Measurements from ENCODE around the gene UMAD1.
A peak's percentile ranks its signal among the peaks of the same experiment; 100 is the strongest.
"Not testable (repeated sequence)": the region's sequence is repeated elsewhere in the genome, so short reads cannot be mapped to it uniquely, and the experiment has no call there.

UMAD1 gene

DNA sequence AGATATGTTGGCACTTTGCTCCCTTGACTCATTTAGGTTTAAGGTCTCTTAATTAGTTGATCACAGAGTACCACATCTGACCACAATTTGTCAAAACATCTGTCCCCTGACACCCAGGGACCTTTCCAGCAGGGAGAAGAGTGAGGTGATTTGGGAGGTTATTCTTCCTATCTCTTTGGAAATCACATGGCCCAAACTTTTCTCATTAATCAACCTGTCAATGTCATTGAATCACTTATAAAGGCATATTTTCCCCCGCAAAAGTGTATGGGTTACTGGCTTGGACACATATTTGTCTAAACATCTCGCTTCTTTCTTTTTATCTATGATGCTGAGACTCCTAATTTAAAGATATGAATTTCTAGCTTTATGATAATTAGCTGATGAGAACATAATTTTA, 170.3 kb downstream of the UMAD1 start:
- FAIRE-seq (no peak), DNase-seq (ENCODE audit: insufficient read length) (no peak)

DNA sequence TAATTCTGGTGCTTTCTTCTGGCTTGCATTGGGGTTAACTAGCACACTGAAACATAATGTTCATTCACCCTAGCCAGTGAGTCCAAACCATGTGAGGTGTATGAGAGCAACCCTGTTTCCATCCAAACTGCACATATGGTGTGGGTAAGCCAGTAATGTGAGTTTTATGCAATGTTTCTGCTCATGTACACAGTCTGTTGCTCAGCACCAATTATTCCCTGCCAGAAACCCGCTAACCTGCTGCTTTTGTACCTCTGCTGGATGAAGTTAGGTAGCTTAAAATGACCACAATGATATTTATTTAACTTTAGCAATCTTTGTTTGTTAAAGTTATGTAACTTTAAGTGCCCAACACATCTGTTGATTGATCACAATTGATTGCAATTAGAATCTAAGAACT, 171.6 kb downstream of the UMAD1 start:
- FAIRE-seq (no peak), DNase-seq (ENCODE audit: insufficient read length) (no peak)

More for the DNA sequence above, 170.3 kb downstream of the UMAD1 start:
- no peak for TF ChIP-seq POLR2A (IDR thresholded peaks at IDR 0.05; ENCODE audit: low read depth, low read length)
- TF ChIP-seq POLR2AphosphoS5 (IDR thresholded peaks at IDR 0.05; ENCODE audit: low read depth, low read length) = no peak
- no peak for TF ChIP-seq TAF1 (IDR thresholded peaks at IDR 0.05; ENCODE audit: borderline replicate concordance, low read depth, low read length)

DNA sequence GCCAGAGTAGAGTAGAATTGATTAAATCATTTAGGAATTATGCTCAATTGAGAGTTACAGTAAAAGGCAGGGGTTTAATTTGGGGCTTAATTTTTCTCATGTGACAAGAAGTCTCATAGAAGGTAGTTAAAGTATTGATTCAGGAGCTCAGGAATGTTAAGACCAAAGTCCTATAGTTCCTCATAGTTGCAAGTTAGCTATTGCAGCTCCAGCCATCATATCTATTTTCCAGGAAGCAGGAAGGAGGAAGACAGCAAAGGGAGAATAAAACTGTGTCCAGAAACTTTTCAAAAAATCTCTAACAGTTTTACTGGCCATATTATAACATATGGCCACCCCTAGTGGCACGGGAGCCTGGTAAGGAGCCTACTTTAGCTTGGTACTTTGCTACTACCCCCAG, 174.8 kb downstream of the UMAD1 start:
- no peak for FAIRE-seq
- TF ChIP-seq TAF1 (IDR thresholded peaks at IDR 0.05; ENCODE audit: borderline replicate concordance, low read depth, low read length) = no peak
- no peak for TF ChIP-seq POLR2AphosphoS5 (IDR thresholded peaks at IDR 0.05; ENCODE audit: low read depth, low read length)
- no peak for DNase-seq (ENCODE audit: insufficient read length)

More for the DNA sequence above, 171.6 kb downstream of the UMAD1 start:
- no peak for TF ChIP-seq POLR2A (IDR thresholded peaks at IDR 0.05; ENCODE audit: low read depth, low read length)
- no peak for TF ChIP-seq POLR2AphosphoS5 (IDR thresholded peaks at IDR 0.05; ENCODE audit: low read depth, low read length)
- no peak for TF ChIP-seq TAF1 (IDR thresholded peaks at IDR 0.05; ENCODE audit: borderline replicate concordance, low read depth, low read length)

DNA sequence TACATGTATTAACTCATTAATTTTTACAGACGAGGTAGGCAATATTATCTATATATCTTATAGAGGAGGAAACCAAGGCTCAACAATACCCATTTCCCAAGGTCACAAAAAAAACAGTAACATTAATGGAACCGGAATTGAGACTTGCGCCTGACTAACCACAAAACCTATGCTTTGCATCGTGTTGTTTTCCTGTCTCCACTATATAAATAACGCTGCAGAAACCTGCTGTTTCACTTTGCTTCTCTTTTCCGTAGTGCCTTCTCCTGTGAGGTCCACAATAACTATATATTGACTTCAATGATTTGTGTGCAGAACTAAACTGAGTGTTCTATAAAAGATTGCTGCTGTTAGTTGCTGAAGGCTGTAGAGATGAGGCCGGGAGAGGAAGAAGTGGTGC, 175.5 kb downstream of the UMAD1 start:
- peak; percentile 86 for FAIRE-seq
- TF ChIP-seq TAF1 (IDR thresholded peaks at IDR 0.05; ENCODE audit: borderline replicate concordance, low read depth, low read length) (no peak), POLR2A (IDR thresholded peaks at IDR 0.05; ENCODE audit: low read depth, low read length) (no peak), POLR2AphosphoS5 (IDR thresholded peaks at IDR 0.05; ENCODE audit: low read depth, low read length) (no peak)
- DNase-seq (ENCODE audit: insufficient read length) = peak; percentile 6

DNA sequence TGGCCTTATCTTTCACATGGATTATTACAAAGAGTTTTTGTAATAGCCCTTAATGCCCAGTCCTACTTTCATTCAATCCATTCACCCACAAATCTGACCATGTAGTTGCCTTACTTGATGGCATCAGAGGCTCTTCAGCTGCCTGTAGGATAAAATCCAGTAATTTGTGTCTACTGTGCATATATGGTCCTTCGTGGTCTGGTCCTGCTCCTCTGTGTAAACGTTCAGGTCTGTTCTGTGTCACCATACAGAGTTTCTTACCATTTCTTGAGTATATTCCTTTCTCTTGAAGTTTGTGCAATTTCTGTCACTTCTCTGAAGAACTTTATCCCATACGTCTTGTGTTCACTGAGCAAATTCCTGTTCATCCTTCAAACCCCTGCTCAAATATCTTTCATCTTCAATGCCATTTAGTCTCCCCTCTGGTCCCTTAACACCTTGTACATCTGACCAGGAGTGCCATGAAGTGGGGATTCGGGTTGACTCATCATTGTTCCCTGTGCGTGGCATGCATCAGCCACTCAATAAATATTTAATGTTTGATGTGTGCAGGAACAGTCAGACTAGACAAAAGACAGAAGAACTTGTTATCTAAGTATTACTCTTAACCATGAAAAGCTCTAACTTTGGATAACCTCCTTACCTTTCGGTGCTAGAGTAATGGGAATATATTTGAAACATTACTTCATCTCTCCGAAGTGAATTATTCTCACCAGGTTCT, 176.4 kb downstream of the UMAD1 start:
- TF ChIP-seq POLR2A (IDR thresholded peaks at IDR 0.05; ENCODE audit: low read depth, low read length) = no peak
- no peak for TF ChIP-seq TAF1 (IDR thresholded peaks at IDR 0.05; ENCODE audit: borderline replicate concordance, low read depth, low read length)
- no peak for TF ChIP-seq POLR2AphosphoS5 (IDR thresholded peaks at IDR 0.05; ENCODE audit: low read depth, low read length)
- FAIRE-seq (peak; percentile 83), DNase-seq (ENCODE audit: insufficient read length) (no peak)

DNA sequence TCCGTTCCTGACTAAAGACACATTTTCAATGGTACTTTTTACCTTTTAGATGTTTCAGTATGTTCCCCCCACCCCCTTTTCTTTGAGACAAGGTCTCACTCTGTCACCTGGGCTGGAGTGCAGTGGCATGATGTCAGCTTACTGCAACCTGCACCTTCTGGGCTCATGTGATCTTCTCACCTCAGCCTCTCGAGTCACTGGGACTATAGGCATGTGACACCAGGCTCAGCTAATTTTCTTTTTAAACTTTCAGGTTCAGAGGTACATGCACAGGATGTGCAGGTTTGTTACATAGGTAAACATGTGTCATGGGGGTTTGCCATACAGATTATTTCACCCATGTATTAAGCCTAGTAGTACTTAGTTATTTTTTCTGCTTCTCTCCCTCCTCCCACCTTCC, 177.2 kb downstream of the UMAD1 start:
- TF ChIP-seq TAF1 (IDR thresholded peaks at IDR 0.05; ENCODE audit: borderline replicate concordance, low read depth, low read length) (no peak), POLR2A (IDR thresholded peaks at IDR 0.05; ENCODE audit: low read depth, low read length) (no peak), POLR2AphosphoS5 (IDR thresholded peaks at IDR 0.05; ENCODE audit: low read depth, low read length) (no peak)
- DNase-seq (ENCODE audit: insufficient read length) (no peak), FAIRE-seq (no peak)

DNA sequence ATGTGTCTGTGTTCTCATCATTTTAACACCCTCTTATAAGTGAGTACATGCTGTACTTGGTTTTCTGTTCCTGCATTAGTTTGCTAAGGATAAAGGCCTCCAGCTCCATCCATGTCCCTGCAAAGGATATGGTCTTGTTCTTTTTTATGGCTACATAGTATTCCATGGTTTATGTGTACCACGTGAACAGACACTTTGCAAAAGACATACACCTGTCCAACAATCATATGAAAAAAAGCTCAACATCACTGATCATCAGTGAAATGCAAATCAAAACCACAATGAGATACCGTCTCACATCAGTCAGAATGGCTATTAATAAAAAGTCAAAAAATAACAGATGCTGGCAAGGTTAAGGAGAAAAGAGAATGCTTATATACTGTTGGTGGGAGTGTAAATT, 177.6 kb downstream of the UMAD1 start:
- not testable (repeated sequence) for FAIRE-seq; DNase-seq (ENCODE audit: insufficient read length)

DNA sequence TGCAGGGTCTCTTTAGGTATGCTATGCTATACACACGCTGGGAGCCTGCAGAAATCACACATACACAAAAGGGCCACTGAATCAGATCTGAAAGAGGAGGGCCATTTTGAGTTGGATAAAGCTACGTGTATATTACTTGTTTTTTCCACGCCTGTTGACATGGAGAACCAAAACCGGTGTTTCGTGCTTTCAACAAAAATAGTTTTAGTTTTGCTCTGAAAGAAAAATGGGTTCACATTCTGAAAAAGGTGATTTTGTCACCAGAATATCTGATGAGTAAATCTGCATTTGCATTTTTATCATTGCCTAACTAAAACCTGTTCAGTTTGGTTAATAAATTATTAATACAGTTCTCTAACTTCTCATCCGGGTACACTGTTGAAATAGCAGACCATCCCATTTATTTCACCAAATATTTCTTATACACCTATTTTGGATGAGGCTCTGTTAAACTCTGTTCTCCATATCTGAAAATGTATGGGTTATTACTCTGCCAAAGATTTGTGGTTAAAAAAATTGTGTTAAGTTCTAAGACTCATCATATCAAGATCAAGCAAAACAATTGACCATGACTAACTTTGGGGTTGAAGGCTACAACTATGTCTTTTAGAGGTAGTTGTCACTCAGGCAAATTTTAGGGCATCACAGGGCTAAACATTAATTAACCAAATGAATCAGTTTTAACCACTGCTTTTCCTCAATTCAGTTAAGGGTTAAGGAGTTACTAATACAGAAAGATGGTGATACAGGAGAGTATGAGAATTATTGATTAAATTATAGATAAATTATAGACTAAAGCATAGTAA, 179.1 kb downstream of the UMAD1 start:
- TF ChIP-seq POLR2AphosphoS5 (IDR thresholded peaks at IDR 0.05; ENCODE audit: low read depth, low read length) (no peak), POLR2A (IDR thresholded peaks at IDR 0.05; ENCODE audit: low read depth, low read length) (no peak), TAF1 (IDR thresholded peaks at IDR 0.05; ENCODE audit: borderline replicate concordance, low read depth, low read length) (no peak)
- DNase-seq (ENCODE audit: insufficient read length) = no peak

DNA sequence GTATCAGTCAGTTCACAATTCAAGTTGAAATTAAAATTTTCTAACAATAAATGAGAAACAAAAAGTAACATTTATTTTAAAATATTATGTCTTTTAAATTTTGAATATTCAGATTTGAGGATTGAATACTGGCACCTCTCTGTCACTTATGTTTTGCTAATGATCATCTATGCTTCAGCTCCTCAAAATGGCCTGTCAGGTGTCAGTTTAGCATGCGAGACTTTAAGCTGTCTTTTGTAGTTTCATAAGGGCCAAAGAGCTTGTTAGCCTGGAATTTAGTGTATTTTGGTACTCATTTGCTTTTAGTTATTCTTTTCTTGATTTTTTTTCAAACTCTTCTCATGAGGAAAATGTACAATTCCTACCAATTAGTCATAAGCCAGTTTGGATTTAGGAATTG, 179.9 kb downstream of the UMAD1 start:
- TF ChIP-seq POLR2AphosphoS5 (IDR thresholded peaks at IDR 0.05; ENCODE audit: low read depth, low read length) (no peak), TAF1 (IDR thresholded peaks at IDR 0.05; ENCODE audit: borderline replicate concordance, low read depth, low read length) (no peak), POLR2A (IDR thresholded peaks at IDR 0.05; ENCODE audit: low read depth, low read length) (no peak)
- FAIRE-seq = no peak
- DNase-seq (ENCODE audit: insufficient read length) = no peak

More for the DNA sequence above, 179.1 kb downstream of the UMAD1 start:
- peak; percentile 64 for FAIRE-seq

DNA sequence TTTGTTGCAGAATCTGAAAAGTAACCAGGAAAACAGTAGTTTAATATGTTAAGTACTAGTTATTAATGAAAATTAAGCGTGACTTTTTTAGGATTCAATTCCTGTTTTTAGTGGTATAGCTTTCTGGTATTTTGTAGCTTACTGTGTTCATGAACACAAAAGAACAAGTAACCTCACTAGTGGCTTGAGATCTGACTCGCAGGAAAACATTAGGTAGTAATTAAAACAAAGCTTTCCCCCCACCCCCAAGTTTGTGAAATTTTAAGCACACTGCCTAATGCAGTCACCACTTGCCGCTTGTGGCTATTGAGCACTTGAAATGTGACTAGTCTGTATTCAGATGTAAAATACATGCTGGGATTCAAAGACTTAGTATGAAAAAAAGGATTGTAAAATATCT, 180.4 kb downstream of the UMAD1 start:
- FAIRE-seq (peak; percentile 64), DNase-seq (ENCODE audit: insufficient read length) (no peak)
- TF ChIP-seq POLR2A (IDR thresholded peaks at IDR 0.05; ENCODE audit: low read depth, low read length) (no peak), POLR2AphosphoS5 (IDR thresholded peaks at IDR 0.05; ENCODE audit: low read depth, low read length) (no peak), TAF1 (IDR thresholded peaks at IDR 0.05; ENCODE audit: borderline replicate concordance, low read depth, low read length) (no peak)

DNA sequence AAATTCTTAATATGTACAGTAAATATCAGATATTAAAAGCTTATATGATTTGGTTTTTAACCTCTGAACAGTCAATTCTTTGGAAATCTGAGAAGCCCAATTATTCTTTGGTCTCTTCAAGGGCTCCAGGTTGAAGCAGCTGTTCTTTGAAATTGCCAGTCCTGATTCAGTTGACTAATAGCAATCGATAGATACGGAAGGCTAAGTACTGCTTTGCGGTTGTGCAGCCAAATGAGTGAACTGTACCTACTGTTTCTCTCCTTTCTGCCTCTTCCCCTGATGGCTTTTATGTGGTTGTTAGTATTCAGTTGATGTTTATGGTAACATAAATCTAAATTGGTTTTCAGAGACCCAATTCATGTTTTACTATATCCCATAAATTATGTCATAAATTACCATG, 181.0 kb downstream of the UMAD1 start:
- no peak for TF ChIP-seq POLR2AphosphoS5 (IDR thresholded peaks at IDR 0.05; ENCODE audit: low read depth, low read length)
- no peak for FAIRE-seq

DNA sequence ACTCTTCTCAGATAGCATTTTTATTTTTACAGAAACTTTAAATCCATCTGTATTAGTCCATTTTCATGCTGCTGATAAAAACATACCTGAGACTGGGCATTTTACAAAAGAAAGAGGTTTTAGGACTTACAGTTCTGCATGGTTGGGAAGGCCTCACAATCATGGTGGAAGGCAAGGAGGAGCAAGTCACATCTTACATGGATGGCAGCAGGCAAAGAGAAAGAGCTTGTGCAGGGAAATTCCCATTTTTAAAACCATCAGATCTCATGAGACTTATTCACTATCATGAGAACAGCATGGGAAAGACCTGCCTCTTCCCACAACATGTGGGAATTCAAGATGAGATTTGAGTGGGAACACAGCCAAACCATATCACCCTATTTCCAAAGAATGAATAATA, 184.7 kb downstream of the UMAD1 start:
- not testable (repeated sequence) for DNase-seq (ENCODE audit: insufficient read length); FAIRE-seq

More for the DNA sequence above, 181.0 kb downstream of the UMAD1 start:
- DNase-seq (ENCODE audit: insufficient read length) = no peak
